ENCODE results near the gene CDK6.

- TF ChIP-seq CTCF (IDR thresholded peaks at IDR 0.05), result no peak
- no peak for TF ChIP-seq POLR2A (IDR thresholded peaks at IDR 0.05)
Measured at GRCh38 chr7:92731335-92732063, 104.9 kb downstream of the CDK6 start.
